OCI-M2 (cell line): ENCODE measurements around the gene CEP63.

ENCODE experiments used
- DNase-seq: peaks from one replicate; lab custom pipeline; 2025; ENCODE audit not compliant: unreplicated experiment; lab: John Stamatoyannopoulos, UW

CEP63 gene

DNA sequence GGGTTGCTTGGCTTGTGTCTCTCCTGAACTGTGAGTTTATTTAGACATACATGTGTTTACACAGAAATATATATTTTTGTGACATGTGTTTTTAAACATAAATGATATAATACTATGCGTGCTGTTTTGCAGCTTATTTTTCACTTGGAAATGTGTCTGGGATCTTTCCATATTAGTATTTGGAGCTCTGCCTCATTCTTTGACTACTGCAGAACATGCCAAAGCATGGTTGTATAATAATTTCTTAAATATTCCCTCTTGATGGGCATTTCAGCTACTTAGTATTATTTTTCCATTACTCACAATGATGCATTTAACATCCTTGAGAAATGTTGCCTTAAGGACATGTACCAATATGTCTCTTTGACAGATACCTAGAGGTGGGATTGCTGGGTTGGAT, 19.5 kb upstream of the CEP63 start:
- no peak for DNase-seq

GRCh38 chr3:134468519-134468918, 17.3 kb upstream of the CEP63 start:
- DNase-seq, result no peak

- no peak for DNase-seq
Observed at GRCh38 chr3:134471521-134472193, 14.2 kb upstream of the CEP63 start.

- DNase-seq, result no peak
Observed at GRCh38 chr3:134472831-134473230, 13.0 kb upstream of the CEP63 start.

DNA sequence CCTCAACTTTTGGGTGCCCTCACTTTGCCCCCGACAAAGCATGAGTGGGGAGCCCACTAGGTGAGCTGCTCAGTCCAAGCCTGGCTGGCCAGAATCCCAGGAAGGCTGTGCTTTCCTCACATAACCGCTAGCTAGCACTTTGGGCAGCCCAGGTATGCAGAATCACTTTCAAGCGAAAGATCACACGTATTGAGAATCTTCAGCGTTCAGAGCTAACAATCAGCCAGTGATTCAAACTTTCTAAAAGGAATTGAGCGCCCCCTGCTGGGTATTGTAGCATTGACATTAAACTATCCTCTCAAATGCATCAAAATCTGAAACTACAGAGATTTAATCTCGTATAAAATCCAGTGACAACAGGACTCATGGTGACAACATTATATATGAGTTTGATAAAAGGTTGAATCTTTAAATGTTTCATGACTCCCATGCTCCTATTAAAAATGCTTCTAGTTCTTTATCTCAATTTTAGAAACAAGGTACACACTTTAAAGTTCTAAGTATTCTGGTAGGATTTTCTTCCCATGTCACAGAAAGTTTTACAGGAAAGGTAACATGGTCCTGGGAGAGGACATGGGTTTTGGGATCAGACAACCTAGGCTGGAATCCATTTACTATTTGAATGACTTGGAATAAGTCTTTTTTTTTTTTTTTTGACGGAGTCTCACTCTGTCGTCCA, 11.8 kb upstream of the CEP63 start:
- peak; percentile 21 for DNase-seq

- no peak for DNase-seq
Observed at GRCh38 chr3:134474956-134475355, 10.9 kb upstream of the CEP63 start.

DNA sequence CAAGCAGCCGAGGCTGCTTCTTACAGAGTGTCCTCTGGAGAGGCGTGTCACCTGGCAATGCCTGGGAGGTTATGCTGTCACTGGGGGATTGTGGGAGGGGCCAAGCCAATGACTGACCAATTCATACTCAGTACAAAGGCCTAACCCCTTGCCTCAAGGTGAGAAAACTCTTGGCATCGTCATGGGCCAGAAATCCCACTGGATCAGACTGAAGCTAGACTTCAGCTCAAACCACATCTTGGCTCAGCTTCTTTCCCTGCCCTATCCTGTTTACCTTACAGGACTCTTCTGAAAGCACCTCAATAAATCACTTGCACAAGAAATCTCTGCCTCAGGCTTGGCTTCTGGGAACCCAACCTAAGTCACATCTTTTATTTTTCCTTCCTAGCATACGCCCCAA, 9.6 kb upstream of the CEP63 start:
- no peak for DNase-seq

- no peak for DNase-seq
Observed at GRCh38 chr3:134477002-134477401, 8.9 kb upstream of the CEP63 start.

DNA sequence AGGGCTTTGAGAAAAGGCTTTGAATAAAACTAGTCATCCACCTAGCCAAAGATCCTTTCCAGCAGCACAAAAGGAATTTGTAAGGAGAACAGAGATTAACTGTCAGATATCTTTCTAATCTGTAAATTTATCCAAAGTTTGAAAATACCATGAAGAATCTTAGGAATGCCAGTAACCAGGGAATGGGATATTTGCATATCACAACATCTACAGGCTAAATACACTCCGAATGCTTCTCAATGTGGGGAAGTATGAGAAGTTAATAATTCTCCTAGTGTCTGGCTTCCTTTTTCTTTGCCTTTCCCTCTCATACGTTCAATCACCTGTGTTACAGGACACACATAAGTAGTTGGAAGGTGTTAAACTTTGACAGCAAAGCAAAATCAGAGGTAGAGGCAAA, 7.9 kb upstream of the CEP63 start:
- DNase-seq, result no peak

GRCh38 chr3:134480546-134480945, 5.3 kb upstream of the CEP63 start:
- DNase-seq, result no peak

DNA sequence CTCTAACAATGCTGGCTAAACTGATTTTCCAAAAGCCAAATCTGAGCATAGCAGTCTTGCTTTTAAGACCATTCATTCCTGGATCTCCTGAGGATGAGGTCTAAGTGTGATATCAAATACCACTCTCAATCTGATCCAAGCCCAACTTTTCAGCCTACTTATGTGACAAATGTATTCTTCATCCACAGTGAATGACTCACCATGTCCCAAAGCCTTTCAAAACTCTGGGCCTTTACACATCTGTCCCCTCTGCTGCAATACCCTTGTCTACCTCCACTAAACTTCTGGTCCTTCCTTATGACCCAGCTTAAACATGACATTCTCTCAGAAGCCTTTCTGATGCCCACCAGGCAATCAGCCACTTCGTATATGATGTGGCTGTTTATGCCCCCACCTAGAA, 4.7 kb upstream of the CEP63 start:
- no peak for DNase-seq

- DNase-seq, result no peak
Observed at GRCh38 chr3:134482622-134483021, 3.2 kb upstream of the CEP63 start.

DNA sequence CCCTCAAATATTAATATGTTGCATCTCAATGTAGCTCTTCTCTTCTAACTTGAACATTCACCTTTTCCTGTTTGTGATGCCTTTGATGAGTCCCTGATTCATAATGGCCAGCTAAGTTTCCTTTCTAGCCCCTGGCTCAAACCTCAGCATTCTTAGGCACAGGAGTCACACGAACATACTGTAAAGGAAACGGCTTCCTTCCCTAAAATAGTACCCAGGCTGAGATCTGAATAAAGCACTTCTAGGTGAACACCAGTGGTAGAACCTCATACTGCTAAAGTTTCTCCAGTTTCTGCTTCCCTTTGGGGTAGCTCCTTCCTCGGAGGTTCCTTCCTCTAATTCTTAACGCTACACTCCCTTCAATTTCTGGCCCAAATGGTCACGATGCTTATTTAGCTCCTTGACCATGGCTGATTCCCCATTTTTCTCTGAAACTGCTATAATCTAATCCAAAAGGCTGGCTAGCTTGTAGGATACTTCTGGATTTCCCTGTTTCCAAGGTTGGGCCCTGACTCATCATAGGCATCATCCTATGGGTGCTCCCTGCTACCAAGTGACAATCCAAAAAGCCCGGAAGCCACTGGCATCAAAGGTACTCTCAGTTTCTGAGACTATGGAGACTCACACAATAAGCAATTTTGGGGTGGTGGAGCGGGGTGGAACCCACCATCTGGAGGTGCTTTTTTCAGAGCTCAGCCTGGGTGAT, 2.5 kb upstream of the CEP63 start:
- no peak for DNase-seq

- DNase-seq, result no peak
Observed at GRCh38 chr3:134485075-134485717, 661 bp upstream of the CEP63 start.

- no peak for DNase-seq
Observed at GRCh38 chr3:134486577-134487041, 752 bp downstream of the CEP63 start.

- no peak for DNase-seq
Observed at GRCh38 chr3:134487406-134487805, 1.5 kb downstream of the CEP63 start.

- no peak for DNase-seq
Observed at GRCh38 chr3:134494495-134494894, 8.6 kb downstream of the CEP63 start.

- no peak for DNase-seq
Observed at GRCh38 chr3:134495980-134496379, 10.1 kb downstream of the CEP63 start.

DNA sequence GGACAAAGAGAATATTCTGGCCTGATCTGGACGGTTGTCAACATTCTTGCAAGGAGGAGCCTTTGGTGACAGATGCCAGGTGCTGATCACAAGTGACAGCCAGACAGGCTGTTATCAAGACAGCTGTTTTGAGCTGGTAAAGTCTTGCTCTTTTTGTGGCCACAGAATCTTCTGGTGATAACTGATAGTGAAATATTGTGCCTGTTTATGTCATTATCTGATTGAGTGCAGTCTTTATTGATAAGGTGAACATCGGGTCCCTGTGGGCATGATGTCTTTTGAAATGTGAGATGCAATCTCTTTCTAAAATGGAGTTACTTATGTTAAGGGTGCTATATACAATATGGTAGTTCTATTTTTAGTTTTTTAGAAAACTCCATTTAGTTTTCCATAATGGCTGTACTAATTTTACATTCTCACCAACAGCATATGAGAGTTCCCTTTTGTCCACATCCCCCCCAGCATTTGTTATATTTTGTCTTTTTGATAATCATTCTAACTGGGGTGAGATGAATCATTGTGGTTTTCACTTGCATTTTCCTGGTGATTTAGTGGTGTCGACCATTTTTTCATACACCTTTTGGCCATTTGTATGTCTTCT, 10.7 kb downstream of the CEP63 start:
- DNase-seq, result no peak

GRCh38 chr3:134503266-134503665, 17.4 kb downstream of the CEP63 start:
- no peak for DNase-seq

DNA sequence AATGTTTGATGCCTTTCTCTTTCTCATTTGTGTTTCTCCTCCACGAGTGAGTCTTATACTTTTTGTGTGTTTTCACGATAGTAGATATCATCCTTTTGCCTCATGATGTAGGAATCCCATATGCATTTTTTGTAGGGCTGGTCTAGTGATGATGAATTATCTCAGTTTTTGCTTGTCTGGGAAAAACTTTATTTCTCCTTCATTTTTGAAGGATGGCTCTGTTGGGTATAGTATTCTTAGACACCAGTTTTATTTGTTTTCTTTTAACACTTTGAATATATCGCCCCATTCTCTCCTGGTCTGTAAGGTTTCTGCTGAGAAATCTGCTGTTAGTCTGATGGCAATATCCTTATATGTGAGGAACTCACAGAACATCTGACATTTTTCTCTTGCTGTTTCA, 18.3 kb downstream of the CEP63 start:
- DNase-seq, result no peak
